C4-2B (cell line): Measurements from ENCODE around the gene CHD2.

Experiments
- CTCF ChIP-seq: fragments of 450-650 bp; conservative IDR thresholded peaks from 2 replicates; pipeline ENCODE4 v1.5.1; 2017; ENCODE audit warnings: mild to moderate bottlenecking
- ZFX ChIP-seq: fragments of 450-650 bp; IDR thresholded peaks from 2 replicates; pipeline ENCODE4 v1.6.1; 2017

DNA sequence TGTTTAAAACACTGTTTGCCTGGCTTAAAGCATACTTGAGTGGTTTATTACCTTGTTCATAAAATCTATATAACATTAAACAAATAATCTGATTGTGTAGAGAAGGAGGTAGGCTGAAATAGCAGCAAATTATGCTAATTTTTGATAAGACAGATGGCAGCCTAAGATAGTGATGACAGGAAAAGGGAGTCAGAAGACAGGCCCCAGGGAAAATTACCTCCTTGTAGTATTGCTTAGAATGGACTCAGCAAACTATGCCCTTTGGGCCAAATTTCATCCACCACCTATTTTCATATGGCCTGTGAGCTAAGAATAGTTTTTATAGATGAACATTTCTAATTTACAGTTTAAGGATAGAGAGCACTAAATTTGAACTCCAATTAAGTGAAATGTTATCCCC, 37.8 kb downstream of the CHD2 start:
- TF ChIP-seq CTCF (no peak), ZFX (no peak)
